Mucosa of descending colon (tissue), 3 donors: ENCODE data around the gene TAF8. TPM values are rescaled to one million over a fixed set of nuclear protein-coding genes. Genes with fewer than 3 reads are reported as not detected.

Experiments
- ATAC-seq: fragments of 200-7000 bp; cut with Tn5 transposase; one replicate; pipeline ENCODE4 v1.9.1; 2020; ENCODE audit warnings: mild to moderate bottlenecking, moderate library complexity
- DNase-seq, 3 donors: peaks; one replicate each; pipeline ENCODE4 v3.0.0-alpha.2; 2020
- H3K36me3 ChIP-seq: fragments of 200-600 bp; one replicate; pipeline ENCODE4 v1.8.0; 2021; ENCODE audit warnings: low read depth, mild to moderate bottlenecking
- H3K4me1 ChIP-seq: fragments of 200-600 bp; one replicate; pipeline ENCODE4 v1.8.0; 2021; ENCODE audit warnings: low read depth, mild to moderate bottlenecking
- H3K4me3 ChIP-seq: fragments of 200-600 bp; one replicate; pipeline ENCODE4 v1.8.0; 2021; ENCODE audit warnings: mild to moderate bottlenecking
- H3K9me3 ChIP-seq: fragments of 200-600 bp; one replicate; pipeline ENCODE4 v1.8.0; 2021; ENCODE audit warnings: mild to moderate bottlenecking
- CTCF ChIP-seq: fragments of 200-600 bp; IDR thresholded peaks from one replicate; pipeline ENCODE4 v1.8.0; 2022; ENCODE audit warnings: antibody characterized with exemption, mild to moderate bottlenecking
- intact Hi-C, 2 donors: fragments of 100-400 bp; cut with DNase I in 1 of 2; cut with micrococcal nuclease in 1 of 2; formaldehyde crosslinking; loops; one replicate each; pipeline versions ENCODE4 v1.11.0 to v1.11.1; 2022; cut with DNase I, micrococcal nuclease
- total RNA-seq, 3 donors: library from RNA; stranded (reverse); fragmentation: NEBNext Ultra II Directional in 2 of 3; extraction: Animal tissue kit (Norgen Biotek cat#: 25700) in 2 of 3; gene quantifications; one replicate each; pipeline versions ENCODE4 v1.2.1 to v1.2.4, GENCODE V29; 2021 to 2023
- donor health status: DM: no; HTN: no; CAD: no; lungs with moderate emphysema.
- donor health status: DM: no; HTN: no; CAD: no.
- donor health status: DM: no; HTN: yes; CAD: no.

TAF8 gene
- total RNA-seq, 3 donors from 2014 or later = 22.1 to 35.2 (median 25.0) TPM

DNA sequence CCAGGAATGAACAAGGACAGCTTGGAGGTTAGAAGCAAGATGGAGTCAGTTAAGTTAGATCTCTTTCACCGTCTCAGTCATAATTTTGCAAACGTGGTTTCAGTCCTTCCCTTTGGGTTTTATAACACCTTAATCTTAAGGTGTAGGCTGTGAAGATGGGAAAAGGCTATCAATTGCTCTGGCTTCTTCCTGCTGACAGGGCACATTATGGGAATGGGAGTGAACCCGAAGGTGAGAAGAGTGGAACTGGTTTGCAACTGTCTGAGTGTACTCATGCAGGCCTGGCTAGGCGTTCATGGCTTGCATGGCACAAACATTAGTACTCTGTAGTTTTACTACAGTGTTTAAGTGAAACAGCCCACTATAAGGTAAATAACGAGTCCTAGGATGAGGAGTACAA lies 9.4 kb downstream of the TAF8 start:
- no peak for ATAC-seq
- intact Hi-C loops = no loop called here

GRCh38 chr6:42066156-42066675 lies 15.9 kb downstream of the TAF8 start:
- TF ChIP-seq CTCF = no peak
- Histone ChIP-seq H3K9me3 (no peaks in the 10 kb centered on the region), H3K36me3 (peaks cover 8% of the 10 kb centered on the region), H3K4me3 (no peak overlapping the region), H3K4me1 (no peaks in the 10 kb centered on the region)
- ATAC-seq (no peak), DNase-seq (no peak)
- intact Hi-C loops = no loop called here

More for the DNA sequence above, 9.4 kb downstream of the TAF8 start:
- DNase-seq = no peak
- H3K9me3 ChIP-seq = no peaks in the 10 kb centered on the region
- H3K36me3 ChIP-seq = peaks cover 17% of the 10 kb centered on the region
- H3K4me3 ChIP-seq = no peak overlapping the region
- H3K4me1 ChIP-seq = no peaks in the 10 kb centered on the region
- TF ChIP-seq CTCF = no peak

DNA sequence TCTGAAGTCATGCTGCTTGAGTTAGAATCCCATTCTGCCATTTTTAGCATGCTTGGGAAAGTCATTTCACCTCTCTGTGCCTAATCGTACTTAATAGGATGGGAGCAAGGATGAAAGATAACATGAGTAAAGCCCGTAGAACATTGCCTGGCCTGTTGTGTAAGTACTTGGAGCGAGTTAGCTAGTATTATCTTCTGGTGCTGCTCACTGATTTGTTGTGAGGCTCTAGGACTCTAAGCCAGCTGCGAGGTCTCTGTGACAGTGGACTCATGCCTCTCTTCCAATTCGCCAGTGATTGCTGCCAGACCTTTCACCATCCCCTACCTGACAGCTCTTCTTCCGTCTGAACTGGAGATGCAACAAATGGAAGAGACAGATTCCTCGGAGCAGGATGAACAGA lies 17.8 kb downstream of the TAF8 start:
- DNase-seq (no peak), ATAC-seq (no peak)
- no peak for TF ChIP-seq CTCF
- Histone ChIP-seq H3K4me1 (no peaks in the 10 kb centered on the region), H3K4me3 (no peak overlapping the region), H3K36me3 (peaks cover 3% of the 10 kb centered on the region), H3K9me3 (no peaks in the 10 kb centered on the region)
- intact Hi-C loops = no loop called here

- DNase-seq (no peak), ATAC-seq (no peak)
- no peaks in the 10 kb centered on the region for H3K4me1 ChIP-seq
- TF ChIP-seq CTCF = no peak
- H3K36me3 ChIP-seq = no peaks in the 10 kb centered on the region
- no peak overlapping the region for H3K4me3 ChIP-seq
- intact Hi-C loops = no loop called here
- H3K9me3 ChIP-seq = no peaks in the 10 kb centered on the region
Observed at GRCh38 chr6:42068872-42069522, 18.7 kb downstream of the TAF8 start.

DNA sequence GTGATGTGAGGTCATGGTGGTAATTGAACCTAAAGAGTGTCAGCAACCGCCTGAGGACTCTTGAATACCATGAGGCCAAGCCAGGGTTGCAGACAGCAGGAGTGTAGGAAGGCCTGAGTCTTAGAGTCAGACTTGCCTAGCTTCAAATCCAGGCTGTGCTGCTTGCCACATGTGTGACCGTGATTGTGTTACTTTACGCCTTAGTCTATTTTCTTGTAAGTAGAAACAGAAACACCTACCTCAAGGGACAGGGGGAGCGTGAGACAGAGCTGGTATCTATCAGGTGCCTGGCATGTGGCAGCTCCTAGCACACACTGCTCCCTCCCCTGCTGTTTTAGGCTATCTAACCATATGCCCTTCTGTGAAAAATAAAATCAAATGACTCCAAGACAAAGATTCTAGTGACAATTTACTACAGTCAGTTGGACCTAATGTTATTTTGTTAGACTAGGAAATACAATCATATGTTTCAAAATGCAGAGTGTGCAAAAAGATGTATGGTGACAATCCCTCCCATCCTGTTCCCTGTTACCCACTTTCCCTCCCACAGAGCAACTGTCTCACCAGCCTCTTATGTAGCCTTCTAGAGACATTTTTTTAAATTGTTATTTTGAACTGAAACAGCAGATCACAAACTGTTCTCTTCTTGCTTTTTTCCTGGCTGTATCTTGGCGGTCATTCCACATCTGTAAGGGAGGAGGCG lies 21.7 kb downstream of the TAF8 start:
- Histone ChIP-seq H3K4me1 (no peaks in the 10 kb centered on the region), H3K4me3 (no peak overlapping the region), H3K36me3 (no peaks in the 10 kb centered on the region), H3K9me3 (no peaks in the 10 kb centered on the region)
- intact Hi-C loops = no loop called here
- no peak for DNase-seq
- no peak for ATAC-seq
- TF ChIP-seq CTCF = no peak
